Type B pancreatic cell (in vitro differentiated cells): ENCODE results near the gene FIG4. TPM values are rescaled to one million over a fixed set of nuclear protein-coding genes. Genes with fewer than 3 reads are reported as not detected.
"Not testable (repeated sequence)": the region's sequence is repeated elsewhere in the genome, so short reads cannot be mapped to it uniquely, and the experiment has no call there.

ENCODE experiments used
- DNase-seq: peaks from one replicate; pipeline ENCODE4 v3.0.0; 2021; ENCODE audit warnings: mixed read lengths; ENCODE audit not compliant: unreplicated experiment; ENCODE audit errors: extremely low spot score
- H3K27ac Mint-ChIP-seq: 2 replicates; pipeline ENCODE4 v1.8.0; 2021; ENCODE audit warnings: mild to moderate bottlenecking, mixed read lengths
- H3K27me3 Mint-ChIP-seq: 2 replicates; pipeline ENCODE4 v1.8.0; 2021; ENCODE audit warnings: mixed read lengths
- H3K36me3 Mint-ChIP-seq: 2 replicates; pipeline ENCODE4 v1.8.0; 2021; ENCODE audit warnings: mixed read lengths
- H3K4me1 Mint-ChIP-seq: one replicate; pipeline ENCODE4 v1.8.0; 2021; ENCODE audit warnings: mixed read lengths; ENCODE audit not compliant: unreplicated experiment
- H3K4me3 Mint-ChIP-seq: 2 replicates; pipeline ENCODE4 v1.8.0; 2021; ENCODE audit warnings: mild to moderate bottlenecking, mixed read lengths
- H3K9me3 Mint-ChIP-seq: 2 replicates; pipeline ENCODE4 v1.8.0; 2021; ENCODE audit warnings: mixed read lengths
- total RNA-seq: library from RNA; stranded (reverse); gene quantifications from 2 replicates; pipeline ENCODE4 v1.2.1, GENCODE V29; 2021; ENCODE audit warnings: low replicate concordance
- TF ChIP-seq, protein P1 (sequence below): fragments of 200-600 bp; sonication (generic); conservative IDR thresholded peaks from 2 replicates; pipeline ENCODE4 v1.5.0; 2021; ENCODE audit warnings: antibody characterized with exemption, mild to moderate bottlenecking

The FIG4 gene
- total RNA-seq, 1 donor from 2014 or later: 15.4 TPM

DNA sequence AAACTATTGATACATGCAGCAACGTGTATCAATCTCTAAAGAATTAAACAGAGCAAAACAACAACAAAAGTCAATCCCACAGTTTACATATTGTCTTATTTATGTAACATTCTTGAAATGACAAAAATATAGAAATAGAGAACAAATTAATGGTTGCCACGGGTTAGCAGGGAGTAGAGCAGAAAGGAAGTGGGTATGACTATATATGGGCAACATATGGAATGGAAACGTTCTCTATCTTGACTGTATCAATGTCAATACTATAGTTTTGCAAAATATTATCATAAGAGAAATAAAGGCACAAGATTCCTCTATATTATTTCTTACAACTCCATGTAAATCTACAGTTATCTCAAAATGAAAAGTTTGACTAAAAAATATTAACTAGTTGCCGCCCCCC lies 12.9 kb upstream of the FIG4 start:
- Mint-ChIP-seq H3K9me3 (peaks cover 5% of the 10 kb centered on the region), H3K27ac (no peak overlapping the region), H3K4me3 (no peak overlapping the region), H3K4me1 (no peaks in the 10 kb centered on the region), H3K27me3 (no peaks in the 10 kb centered on the region), H3K36me3 (no peaks in the 10 kb centered on the region)
- TF ChIP-seq, protein P1, sequence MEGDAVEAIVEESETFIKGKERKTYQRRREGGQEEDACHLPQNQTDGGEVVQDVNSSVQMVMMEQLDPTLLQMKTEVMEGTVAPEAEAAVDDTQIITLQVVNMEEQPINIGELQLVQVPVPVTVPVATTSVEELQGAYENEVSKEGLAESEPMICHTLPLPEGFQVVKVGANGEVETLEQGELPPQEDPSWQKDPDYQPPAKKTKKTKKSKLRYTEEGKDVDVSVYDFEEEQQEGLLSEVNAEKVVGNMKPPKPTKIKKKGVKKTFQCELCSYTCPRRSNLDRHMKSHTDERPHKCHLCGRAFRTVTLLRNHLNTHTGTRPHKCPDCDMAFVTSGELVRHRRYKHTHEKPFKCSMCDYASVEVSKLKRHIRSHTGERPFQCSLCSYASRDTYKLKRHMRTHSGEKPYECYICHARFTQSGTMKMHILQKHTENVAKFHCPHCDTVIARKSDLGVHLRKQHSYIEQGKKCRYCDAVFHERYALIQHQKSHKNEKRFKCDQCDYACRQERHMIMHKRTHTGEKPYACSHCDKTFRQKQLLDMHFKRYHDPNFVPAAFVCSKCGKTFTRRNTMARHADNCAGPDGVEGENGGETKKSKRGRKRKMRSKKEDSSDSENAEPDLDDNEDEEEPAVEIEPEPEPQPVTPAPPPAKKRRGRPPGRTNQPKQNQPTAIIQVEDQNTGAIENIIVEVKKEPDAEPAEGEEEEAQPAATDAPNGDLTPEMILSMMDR: no peak
- DNase-seq: no peak

DNA sequence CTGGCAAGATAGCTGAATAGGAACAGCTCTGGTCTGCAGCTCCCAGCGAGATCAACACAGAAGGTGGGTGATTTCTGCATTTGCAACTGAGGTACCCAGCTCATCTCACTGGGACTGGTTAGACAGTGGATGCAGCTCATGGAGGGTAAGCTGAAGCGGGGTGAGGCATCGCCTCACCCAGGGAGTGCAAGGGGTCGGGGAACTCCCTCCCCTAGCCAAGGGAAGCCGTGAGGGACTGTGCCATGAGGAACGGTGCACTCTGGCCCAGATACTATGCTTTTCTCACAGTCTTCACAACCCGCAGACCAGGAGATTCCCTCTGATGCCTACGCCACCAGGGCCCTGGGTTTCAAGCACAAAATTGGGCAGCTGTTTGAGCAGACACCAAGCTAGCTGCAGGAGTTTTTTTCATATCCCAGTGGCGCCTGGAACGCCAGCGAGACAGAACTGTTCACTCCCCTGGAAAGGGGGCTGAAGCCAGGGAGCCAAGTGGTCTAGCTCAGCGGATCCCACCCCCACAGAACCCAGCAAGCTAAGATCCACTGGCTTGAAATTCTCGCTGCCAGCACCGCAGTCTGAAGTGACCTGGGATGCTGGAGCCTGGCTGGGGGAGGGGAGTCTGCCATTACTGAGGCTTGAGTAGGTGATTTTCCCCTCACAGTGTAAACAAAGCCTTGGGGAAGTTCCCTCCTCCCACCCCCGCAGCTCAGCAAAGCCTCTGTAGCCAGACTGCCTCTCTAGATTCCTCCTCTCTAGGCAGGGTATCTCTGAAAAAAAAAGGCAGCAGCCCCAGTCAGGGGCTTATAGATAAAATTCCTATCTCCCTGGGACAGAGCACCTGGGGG lies 12.2 kb upstream of the FIG4 start:
- peak overlapping the region; percentile 45 for H3K4me3 Mint-ChIP-seq
- not testable (repeated sequence) for DNase-seq

DNA sequence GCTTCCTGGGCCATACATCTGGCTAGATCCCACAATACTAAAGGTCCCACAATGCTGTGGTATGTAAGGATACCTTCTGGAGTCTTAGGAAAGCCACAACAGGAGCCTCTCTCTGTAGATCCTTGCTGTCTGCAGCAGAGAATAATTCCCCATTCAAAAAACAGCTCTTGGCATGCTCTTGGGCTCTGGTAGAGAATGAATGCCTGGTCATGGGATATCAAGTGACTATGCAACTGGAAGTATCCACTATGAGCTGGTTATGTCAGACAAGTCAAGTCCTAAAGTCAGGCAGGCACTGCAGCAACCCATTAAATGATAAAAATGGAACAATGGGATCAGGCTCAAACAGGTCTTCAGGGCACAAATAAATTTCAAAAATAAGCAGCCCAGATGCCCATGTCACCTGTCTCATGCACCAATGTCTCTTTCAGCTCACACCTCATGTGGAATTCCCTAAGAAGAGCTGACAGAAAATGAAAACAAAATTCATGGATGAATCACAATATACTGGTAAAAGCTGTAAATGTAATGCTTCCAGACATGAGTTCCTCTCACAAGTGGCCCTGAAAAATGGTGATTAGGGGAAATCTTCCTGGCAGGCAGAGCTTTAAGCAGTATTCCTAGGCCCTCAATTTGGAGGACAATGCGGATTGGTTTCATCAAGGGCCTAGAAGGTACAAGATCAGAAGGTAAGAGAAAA lies 4.4 kb upstream of the FIG4 start:
- H3K27ac Mint-ChIP-seq: no peak overlapping the region
- H3K4me1 Mint-ChIP-seq: peaks cover 8% of the 10 kb centered on the region
- no peak for DNase-seq
- peaks cover 5% of the 10 kb centered on the region for H3K27me3 Mint-ChIP-seq
- TF ChIP-seq, protein P1: no peak
- peaks cover 2% of the 10 kb centered on the region for H3K9me3 Mint-ChIP-seq
- H3K36me3 Mint-ChIP-seq: no peaks in the 10 kb centered on the region
- no peak overlapping the region for H3K4me3 Mint-ChIP-seq

More for the DNA sequence above, 12.2 kb upstream of the FIG4 start:
- H3K27me3 Mint-ChIP-seq, H3K27ac Mint-ChIP-seq, H3K9me3 Mint-ChIP-seq, H3K36me3 Mint-ChIP-seq, H3K4me1 Mint-ChIP-seq: not testable (repeated sequence)

DNA sequence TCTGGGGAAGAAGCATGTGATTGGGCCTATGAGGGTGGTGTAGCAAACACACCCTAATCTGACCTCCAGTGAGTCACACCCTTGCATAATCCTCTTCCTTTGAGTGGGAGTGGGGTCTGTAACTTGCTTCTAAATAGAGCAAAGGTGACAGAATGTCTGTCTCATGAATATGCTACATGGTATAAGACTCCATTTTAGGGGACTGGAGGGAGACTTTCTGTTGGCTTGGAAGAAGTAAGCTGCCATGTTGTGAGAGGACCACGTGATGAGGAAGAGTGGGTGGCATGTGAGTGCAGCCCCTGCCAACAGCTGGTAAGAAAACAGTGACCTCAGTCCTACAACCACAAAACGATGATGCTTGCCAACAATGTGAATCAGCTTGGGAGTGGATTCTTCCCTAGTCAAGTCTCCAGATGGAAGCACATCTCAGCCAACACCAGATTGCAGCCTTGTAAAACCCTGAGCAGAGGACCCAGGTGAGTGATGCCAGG lies 3.8 kb upstream of the FIG4 start:
- H3K27me3 Mint-ChIP-seq: peaks cover 5% of the 10 kb centered on the region
- no peak overlapping the region for H3K4me3 Mint-ChIP-seq
- H3K9me3 Mint-ChIP-seq: no peaks in the 10 kb centered on the region
- H3K27ac Mint-ChIP-seq: no peak overlapping the region
- no peaks in the 10 kb centered on the region for H3K36me3 Mint-ChIP-seq
- DNase-seq: no peak
- peaks cover 12% of the 10 kb centered on the region for H3K4me1 Mint-ChIP-seq
- TF ChIP-seq, protein P1: no peak

DNA sequence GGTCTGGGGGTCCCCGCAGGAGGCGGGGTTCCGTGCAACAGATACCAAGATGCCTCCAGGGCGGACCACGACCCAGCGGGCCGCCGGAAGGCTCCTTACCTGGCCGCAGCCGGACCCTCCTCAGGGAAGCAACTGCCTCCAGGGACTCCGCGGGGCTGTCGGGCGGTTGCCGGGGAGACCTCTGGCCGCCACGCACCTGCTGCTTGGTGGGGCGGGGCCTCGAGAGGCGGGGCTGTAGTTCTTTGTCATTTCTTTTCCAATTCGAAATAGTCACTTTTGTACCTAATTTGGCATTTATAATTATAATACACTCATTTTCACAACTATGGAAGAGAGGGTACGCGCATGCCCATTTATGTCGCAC lies 741 bp upstream of the FIG4 start:
- TF ChIP-seq, protein P1: no peak
- Mint-ChIP-seq H3K4me1 (peaks cover 12% of the 10 kb centered on the region), H3K27ac (peak overlapping the region; percentile 96), H3K27me3 (peaks cover 5% of the 10 kb centered on the region), H3K9me3 (no peaks in the 10 kb centered on the region), H3K36me3 (no peaks in the 10 kb centered on the region), H3K4me3 (peak overlapping the region; percentile 96)
- DNase-seq: peak; percentile 73

DNA sequence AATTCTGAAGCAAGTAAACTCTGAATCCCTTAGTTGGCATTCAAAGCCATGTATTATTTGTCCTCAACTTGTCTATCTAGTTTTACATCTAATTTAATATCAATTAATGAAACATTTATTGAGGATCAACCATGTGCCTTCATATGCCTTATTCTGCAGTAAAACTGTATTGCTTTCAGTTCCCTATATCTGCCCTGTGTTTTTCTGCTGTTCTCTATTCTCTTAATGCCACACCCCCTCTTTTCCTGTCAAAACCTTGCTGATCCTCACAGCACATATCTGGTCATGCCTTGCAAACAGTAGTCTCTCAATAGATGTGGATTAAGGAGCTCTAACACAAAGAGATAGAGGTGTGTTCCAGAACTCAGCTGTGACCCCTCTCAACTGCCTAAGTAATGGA lies 2.0 kb downstream of the FIG4 start:
- TF ChIP-seq, protein P1: no peak
- Mint-ChIP-seq H3K4me3 (peak overlapping the region; percentile 13), H3K27ac (peak overlapping the region; percentile 6), H3K9me3 (no peaks in the 10 kb centered on the region), H3K36me3 (peaks cover 8% of the 10 kb centered on the region), H3K27me3 (peaks cover 5% of the 10 kb centered on the region), H3K4me1 (peaks cover 12% of the 10 kb centered on the region)
- DNase-seq: no peak
